ENCODE measurements around the gene CRYGS. TPM values are rescaled to one million over a fixed set of nuclear protein-coding genes. Genes with fewer than 3 reads are reported as not detected.

CRYGS gene
- total and polyA plus RNA-seq, 4 donors: 1.2 to 5.8 (median 2.8) TPM

GRCh38 chr3:186492385-186492984, 51.7 kb downstream of the CRYGS start:
- Histone ChIP-seq H3K9ac (ENCODE audit: insufficient read depth in 1 of 2, low read length in 2 of 2) (no peak overlapping the region), H3K27ac (ENCODE audit: low read depth in 1 of 2, low read length in 1 of 2) (peak overlapping the region in 1 of 2 donors; percentile 37), H3K36me3 (ENCODE audit: control insufficient read depth in 4 of 4, insufficient read depth in 4 of 4, low read length in 4 of 4) (no peaks in the 10 kb centered on the region), H3K27me3 (ENCODE audit: control insufficient read depth in 3 of 3, insufficient read depth in 3 of 3, low read length in 2 of 3) (no peaks in the 10 kb centered on the region), H3K4me1 (ENCODE audit: control insufficient read depth in 5 of 5, insufficient read depth in 5 of 5, low read length in 5 of 5) (peaks cover 0 to 5% (median 0%) of the 10 kb centered on the region in 5 donors), H3K9me3 (ENCODE audit: control insufficient read depth in 4 of 4, insufficient read depth in 3 of 4, low read length in 3 of 4) (no peaks in the 10 kb centered on the region), H3K4me3 (no peak overlapping the region)
- DNase-seq: no peak
- 82 to 87% methylated on average over 4 of the region's 4 CpGs for WGBS, 2 donors
- no peak for TF ChIP-seq CTCF (IDR thresholded peaks at IDR 0.05; ENCODE audit: control extremely low read depth, extremely low read depth)
- ATAC-seq (ENCODE audit: insufficient read depth, low FRiP score): no peak

- Histone ChIP-seq H3K27me3 (ENCODE audit: control insufficient read depth in 3 of 3, insufficient read depth in 3 of 3, low read length in 2 of 3) (no peaks in the 10 kb centered on the region), H3K9ac (ENCODE audit: insufficient read depth in 1 of 2, low read length in 2 of 2) (no peak overlapping the region), H3K27ac (ENCODE audit: low read depth in 1 of 2, low read length in 1 of 2) (no peak overlapping the region), H3K4me1 (ENCODE audit: control insufficient read depth in 5 of 5, insufficient read depth in 5 of 5, low read length in 5 of 5) (peaks cover 0 to 5% (median 0%) of the 10 kb centered on the region in 5 donors), H3K36me3 (ENCODE audit: control insufficient read depth in 4 of 4, insufficient read depth in 4 of 4, low read length in 4 of 4) (no peaks in the 10 kb centered on the region), H3K9me3 (ENCODE audit: control insufficient read depth in 4 of 4, insufficient read depth in 3 of 4, low read length in 3 of 4) (no peaks in the 10 kb centered on the region), H3K4me3 (no peak overlapping the region)
- ATAC-seq (ENCODE audit: insufficient read depth, low FRiP score) (no peak), DNase-seq (no peak)
- no peak for TF ChIP-seq CTCF (IDR thresholded peaks at IDR 0.05; ENCODE audit: control extremely low read depth, extremely low read depth)
- WGBS, 2 donors: 91 to 93% methylated on average over 4 of the region's 4 CpGs
These were observed 54.7 kb downstream of the CRYGS start for GRCh38 chr3:186489507-186489906.

Other genes with a start within 250 kb of the CRYGS start
- gene DGKG, start 182.1 kb downstream of the CRYGS start, total RNA-seq: 10 to 100 TPM; 10.6 to 13.7 TPM
- gene DGKG, start 182.1 kb downstream of the CRYGS start, polyA plus RNA-seq: 1 to 10 TPM; 2.1 to 5.4 TPM
- gene TBCCD1, start 23.0 kb upstream of the CRYGS start, total RNA-seq: 10 to 100 TPM in 1 of 2 donors, 1 to 10 TPM in 1; 9.4 to 17.3 TPM
- 1 to 10 TPM; 3.2 to 5.5 TPM for gene TBCCD1, start 23.0 kb upstream of the CRYGS start, polyA plus RNA-seq
- gene DNAJB11, start 26.3 kb upstream of the CRYGS start, total RNA-seq: 10 to 100 TPM; 46.1 to 57.6 TPM
- gene DNAJB11, start 26.3 kb upstream of the CRYGS start, polyA plus RNA-seq: 100 to 1,000 TPM in 1 of 2 donors, 10 to 100 TPM in 1; 48.3 to 109 TPM
- gene AHSG, start 68.7 kb upstream of the CRYGS start, total RNA-seq: under 1 TPM; 0.20 to 0.92 TPM
- gene AHSG, start 68.7 kb upstream of the CRYGS start, polyA plus RNA-seq: under 1 TPM in 1 of 2 donors, not detected in 1; 0.03 TPM
- gene FETUB, start 96.0 kb upstream of the CRYGS start, total RNA-seq: not detected
- not detected for gene FETUB, start 96.0 kb upstream of the CRYGS start, polyA plus RNA-seq
- gene HRG, start 121.6 kb upstream of the CRYGS start, total RNA-seq: under 1 TPM in 1 of 2 donors, not detected in 1; 0.15 TPM
- gene HRG, start 121.6 kb upstream of the CRYGS start, polyA plus RNA-seq: not detected
- under 1 TPM; 0.15 to 0.23 TPM for gene KNG1, start 173.0 kb upstream of the CRYGS start, total RNA-seq
- under 1 TPM; 0.07 to 0.10 TPM for gene KNG1, start 173.0 kb upstream of the CRYGS start, polyA plus RNA-seq
- gene EIF4A2, start 239.2 kb upstream of the CRYGS start, total RNA-seq: 100 to 1,000 TPM; 235 to 683 TPM
- gene EIF4A2, start 239.2 kb upstream of the CRYGS start, polyA plus RNA-seq: 100 to 1,000 TPM; 252 to 372 TPM

Data from lung (tissue), 12 donors.